ENCODE measurements around the gene TNIP2. TPM values are rescaled to one million over a fixed set of nuclear protein-coding genes. Genes with fewer than 3 reads are reported as not detected.
"Not testable (repeated sequence)": the region's sequence is repeated elsewhere in the genome, so short reads cannot be mapped to it uniquely, and the experiment has no call there.

Gene TNIP2
- total RNA-seq, 1 experiment from 2014 or later = 52.5 TPM

GRCh38 chr4:2768124-2768523, 12.0 kb upstream of the TNIP2 start:
- no peak for DNase-seq (ENCODE audit: low read depth)

DNA sequence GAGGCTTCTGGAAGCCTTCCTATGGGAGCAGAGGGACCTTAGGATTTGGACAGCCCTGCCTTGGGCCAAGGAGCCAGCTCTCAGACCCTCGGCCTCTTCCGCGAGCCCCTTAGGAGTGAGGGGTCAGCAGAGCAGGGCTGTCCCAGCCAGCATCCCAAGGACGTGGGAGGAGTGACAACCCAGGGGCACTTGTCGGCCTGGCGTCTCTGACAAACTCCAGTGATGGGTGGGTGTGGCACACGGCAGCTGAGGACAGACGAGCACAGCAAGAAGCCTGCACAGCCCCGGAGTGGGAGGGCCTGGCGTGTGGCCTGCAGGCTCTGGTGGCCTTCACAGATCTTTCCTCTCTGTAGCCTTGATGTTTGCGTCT, 11.6 kb upstream of the TNIP2 start:
- DNase-seq (ENCODE audit: low read depth) = no peak

DNA sequence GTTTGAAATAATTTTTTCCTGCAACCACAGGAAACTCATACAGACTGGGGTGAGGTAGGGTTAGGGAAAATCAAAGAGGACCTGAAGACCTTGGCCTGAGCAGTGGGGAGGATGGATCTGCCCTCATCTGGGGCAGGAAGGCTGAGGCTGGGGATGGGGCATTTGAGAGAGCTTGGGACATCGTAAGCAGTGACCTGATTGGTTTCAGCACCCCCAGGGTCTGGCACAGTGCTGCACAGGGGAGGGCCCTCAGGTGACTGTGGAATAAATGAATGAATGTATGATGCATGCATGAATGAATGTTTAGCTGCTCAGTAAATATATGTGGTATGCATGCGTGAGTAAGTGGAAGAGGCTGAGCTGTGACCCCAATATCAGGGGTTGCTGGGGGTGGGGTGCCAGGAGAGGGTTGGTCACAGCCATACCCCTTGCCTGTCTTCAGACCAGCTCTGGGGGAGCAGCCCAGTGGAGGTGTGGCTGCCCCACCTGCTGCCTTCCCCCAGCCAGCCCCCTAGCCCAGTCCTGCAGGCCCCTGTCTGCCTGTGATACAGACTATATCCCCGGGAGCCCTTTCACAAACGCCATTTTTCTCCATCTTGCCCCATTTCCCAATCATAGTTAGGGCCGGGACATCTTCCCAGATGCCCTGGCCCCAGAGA, 11.0 kb upstream of the TNIP2 start:
- no peak for DNase-seq (ENCODE audit: low read depth)

DNA sequence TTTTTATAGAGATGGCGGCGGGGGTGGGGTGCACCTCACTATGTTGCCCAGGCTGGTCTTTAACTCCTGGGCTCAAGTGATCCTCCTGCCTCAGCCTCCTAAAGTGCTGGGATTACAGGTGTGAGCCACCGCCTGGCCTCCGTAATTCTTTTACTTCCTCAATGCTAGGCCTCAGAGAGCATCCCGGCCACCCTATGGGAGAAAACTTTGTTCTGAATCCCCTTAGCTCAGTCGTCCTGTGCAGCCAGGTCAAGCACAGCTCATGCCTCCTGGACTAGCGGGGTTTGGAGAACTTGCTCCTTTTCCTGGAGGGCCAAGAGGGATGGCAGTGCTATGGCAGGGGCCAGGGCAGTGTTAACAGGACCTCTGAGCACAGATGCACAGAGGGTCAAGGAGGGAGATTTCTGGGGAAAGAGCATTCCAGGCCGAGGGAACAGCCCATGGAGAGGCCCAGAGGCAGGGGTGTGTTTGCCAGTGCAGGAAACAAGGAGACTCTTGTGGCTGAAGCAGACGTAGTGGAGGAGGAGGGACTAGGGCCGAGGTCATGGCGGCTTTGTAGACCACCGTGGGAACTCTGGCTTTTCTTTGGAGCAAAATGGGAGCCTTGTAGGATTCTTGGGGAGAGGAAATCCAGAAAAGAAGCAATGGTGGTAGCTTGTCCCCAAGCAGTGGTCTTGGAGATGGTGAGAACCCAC, 9.8 kb upstream of the TNIP2 start:
- DNase-seq (ENCODE audit: low read depth) = no peak

DNA sequence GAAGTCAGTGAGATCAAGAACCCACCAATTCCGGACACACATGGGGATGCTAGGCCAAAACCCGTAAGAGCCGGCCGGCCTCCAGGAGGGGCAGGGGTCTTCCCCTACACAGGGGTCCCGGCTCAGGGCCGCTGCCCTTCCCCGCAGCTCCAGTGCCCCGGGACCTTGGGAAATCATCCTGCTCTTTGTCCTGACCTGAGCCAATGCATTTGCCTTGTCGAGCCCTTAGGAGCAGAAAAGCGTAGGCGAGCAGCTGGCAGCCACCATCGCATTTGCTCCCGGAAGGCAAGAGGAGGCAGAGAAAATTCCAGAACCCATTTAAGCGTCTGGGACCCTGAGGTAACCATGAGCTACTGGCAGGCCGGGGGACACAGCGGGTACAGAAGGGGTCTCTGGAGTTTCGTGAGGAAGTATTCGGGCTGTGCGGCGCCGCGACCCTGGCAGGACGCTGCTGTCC, 7.4 kb upstream of the TNIP2 start:
- no peak for DNase-seq (ENCODE audit: low read depth)

GRCh38 chr4:2762486-2763370, 6.6 kb upstream of the TNIP2 start:
- not testable (repeated sequence) for DNase-seq (ENCODE audit: low read depth)

- DNase-seq (ENCODE audit: low read depth) = no peak
These were observed 5.9 kb upstream of the TNIP2 start for GRCh38 chr4:2762048-2762447.

DNA sequence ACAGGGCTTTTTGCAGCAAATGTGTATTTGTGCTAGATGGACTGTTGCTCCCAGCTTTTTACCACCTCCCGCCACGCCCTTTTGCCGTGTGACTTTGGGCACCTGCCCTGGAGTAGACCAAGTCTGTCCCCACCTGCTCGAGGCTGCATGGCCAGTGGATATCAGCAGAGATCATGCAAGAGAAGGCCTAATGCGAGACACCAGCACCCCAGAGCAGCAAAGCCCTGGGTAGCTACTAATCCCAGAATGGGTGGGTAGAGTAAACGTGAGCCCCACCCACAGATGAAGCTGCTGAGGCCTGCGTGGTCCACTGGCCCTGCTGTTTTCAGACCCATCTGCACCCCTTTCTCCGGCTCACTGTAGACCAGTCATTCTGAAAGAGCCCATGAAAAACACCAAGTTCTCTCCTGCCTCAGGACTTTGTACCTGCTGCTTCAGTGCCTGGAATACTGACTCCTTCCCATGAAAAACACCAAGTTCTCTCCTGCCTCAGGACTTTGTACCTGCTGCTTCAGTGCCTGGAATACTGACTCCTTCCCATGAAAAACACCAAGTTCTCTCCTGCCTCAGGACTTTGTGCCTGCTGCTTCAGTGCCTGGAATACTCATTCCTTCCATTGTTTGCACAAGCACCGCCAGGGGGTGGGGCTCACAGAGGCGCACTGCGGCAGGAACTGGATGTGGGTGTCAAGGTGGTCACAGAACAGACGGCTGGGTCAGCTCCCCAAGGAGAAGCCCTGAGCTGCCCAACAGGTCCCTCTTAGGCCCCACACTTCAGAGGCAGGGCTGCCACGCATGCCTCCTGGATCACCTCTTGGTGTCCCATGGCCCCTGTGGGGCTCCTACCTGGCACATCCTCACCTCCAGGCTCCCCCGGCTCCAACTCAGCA, 5.1 kb upstream of the TNIP2 start:
- DNase-seq (ENCODE audit: low read depth) = no peak

- no peak for DNase-seq (ENCODE audit: low read depth)
These were observed 1.3 kb upstream of the TNIP2 start for GRCh38 chr4:2757426-2757825.

DNA sequence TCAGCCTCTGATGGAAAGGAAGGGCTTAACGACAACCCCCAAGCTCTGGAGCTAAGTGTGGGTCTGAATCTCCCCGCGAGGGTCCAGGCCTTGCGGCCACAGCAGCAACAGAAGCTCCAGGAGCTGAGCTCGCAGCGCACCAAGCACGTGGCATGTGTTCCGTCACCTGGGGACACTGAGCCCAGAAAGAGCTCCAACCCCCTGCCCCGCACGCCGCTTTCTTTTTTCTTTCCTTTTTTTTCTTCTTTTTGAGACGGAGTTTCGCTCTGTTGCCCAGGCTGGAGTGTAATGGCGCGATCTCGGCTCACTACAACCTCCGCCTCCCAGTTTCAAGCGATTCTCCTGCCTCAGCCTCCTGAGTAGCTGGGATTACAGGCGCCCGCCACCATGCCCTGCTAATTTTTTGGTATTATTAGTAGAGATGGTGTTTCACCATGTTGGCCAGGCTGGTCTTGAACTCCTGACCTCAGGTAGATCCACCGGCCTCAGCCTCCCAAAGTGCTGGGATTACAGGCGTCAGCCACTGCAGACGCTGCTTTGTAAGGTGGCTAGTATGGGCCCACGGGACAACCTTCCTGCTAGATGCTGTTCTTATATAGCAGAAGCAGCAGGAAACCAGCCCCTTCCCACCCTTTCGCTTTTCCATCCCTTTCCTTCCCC, 685 bp upstream of the TNIP2 start:
- DNase-seq (ENCODE audit: low read depth) = no peak

- DNase-seq (ENCODE audit: low read depth) = no peak
These were observed 1.0 kb downstream of the TNIP2 start for GRCh38 chr4:2754848-2755819.

GRCh38 chr4:2753436-2753835, 2.7 kb downstream of the TNIP2 start:
- DNase-seq (ENCODE audit: low read depth) = no peak

DNA sequence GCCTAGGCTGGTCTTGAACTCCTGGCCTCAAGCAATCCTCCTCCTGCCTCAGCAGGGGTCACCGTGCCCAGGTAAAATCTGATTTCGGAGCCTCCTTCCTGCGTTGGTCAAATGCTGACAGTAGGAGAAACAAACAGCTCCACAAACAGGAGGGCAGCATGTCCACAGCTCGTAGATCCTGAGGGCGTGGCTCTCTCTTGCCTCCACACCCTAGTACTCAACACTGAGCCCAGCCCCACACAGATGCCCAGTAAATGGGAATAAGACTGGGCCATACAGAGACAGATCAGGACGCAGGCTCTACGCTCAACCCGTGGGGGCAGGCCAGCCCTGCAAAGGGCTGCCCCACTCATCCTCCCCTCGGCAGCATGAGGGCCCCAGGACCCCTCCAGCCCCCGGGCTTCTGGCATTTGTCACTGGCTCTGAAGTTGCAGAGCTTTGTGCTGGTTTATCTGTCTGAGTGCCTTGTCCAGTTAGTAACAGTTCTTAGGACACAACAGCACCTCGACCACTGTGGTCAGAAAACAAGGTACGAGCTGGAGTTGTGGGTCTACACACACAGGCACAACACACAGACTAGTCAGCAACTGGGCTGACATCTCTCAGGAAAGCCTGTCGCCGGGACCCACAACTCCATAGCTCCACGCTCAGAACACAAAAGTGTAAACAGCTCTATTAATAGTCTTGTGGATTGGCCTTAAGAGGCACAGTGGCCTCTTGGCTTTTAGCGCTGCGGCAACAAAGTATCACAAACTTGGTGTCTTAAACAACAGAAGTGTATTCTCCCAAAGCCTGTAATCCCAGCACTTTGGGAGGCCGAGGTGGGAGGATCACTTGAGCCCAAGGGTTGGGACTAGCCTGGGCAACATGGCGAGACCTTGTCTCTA, 5.2 kb downstream of the TNIP2 start:
- DNase-seq (ENCODE audit: low read depth) = no peak

GRCh38 chr4:2746891-2747695, 9.0 kb downstream of the TNIP2 start:
- no peak for DNase-seq (ENCODE audit: low read depth)

GRCh38 chr4:2745981-2746806, 9.9 kb downstream of the TNIP2 start:
- DNase-seq (ENCODE audit: low read depth) = peak; percentile 27

GRCh38 chr4:2745516-2745915, 10.6 kb downstream of the TNIP2 start:
- DNase-seq (ENCODE audit: low read depth) = no peak
